GM12892 (cell line): ENCODE results near the gene FYB2.

ENCODE experiments used
- POLR2A ChIP-seq: IDR thresholded peaks from 2 replicates; pipeline ENCODE4 v1.6.1; 2011; ENCODE audit warnings: low read depth, low read length, control low read depth
- TAF1 ChIP-seq: IDR thresholded peaks from 2 replicates; pipeline ENCODE4 v1.6.1; 2011; ENCODE audit warnings: low read depth, mild to moderate bottlenecking, control low read depth, low read length, borderline replicate concordance

GRCh38 chr1:56843544-56843943 is 24.3 kb upstream of the FYB2 start:
- no peak for TF ChIP-seq TAF1
- TF ChIP-seq POLR2A: no peak
